Measurements from ENCODE around the gene GSKIP.
"Not testable (repeated sequence)": the region's sequence is repeated elsewhere in the genome, so short reads cannot be mapped to it uniquely, and the experiment has no call there.

GSKIP gene, protein sequence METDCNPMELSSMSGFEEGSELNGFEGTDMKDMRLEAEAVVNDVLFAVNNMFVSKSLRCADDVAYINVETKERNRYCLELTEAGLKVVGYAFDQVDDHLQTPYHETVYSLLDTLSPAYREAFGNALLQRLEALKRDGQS

GRCh38 chr14:96362965-96363750 is at the start of gene GSKIP, which contains the start of gene ATG2B:
TSS of gene GSKIP (plus strand) at chr14:96363526. CDS start at chr14:96382248, 18,722 bp downstream.
TSS of gene ATG2B (minus strand) at chr14:96363341. CDS start at chr14:96362976, 365 bp downstream.
- peak; percentile 95 to 96 for DNase-seq (ENCODE audit: low read depth in 2 of 2)

GRCh38 chr14:96316087-96316486 is 47.2 kb upstream of the GSKIP start:
- DNase-seq (ENCODE audit: low read depth in 2 of 2) = no peak

DNA sequence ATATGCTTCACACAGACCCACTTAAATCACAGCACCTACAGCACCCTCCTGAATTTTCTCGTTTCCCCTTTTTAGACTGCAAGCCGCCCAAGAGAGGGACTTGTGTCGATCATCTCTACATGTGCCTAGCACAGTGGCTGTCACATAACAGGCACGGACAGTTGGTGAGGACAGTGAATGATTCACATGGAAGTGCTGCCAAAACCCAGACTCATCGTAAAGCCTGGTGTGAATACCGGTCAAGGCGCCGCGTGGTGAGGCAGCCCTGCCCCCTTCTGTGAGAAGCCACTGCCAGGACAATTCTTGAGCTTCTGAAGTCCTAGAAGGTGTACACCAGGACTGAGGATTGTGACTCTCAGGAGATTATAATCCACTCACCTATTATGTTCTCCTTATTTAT is 44.5 kb upstream of the GSKIP start:
- no peak for DNase-seq (ENCODE audit: low read depth in 2 of 2)

- DNase-seq (ENCODE audit: low read depth in 2 of 2) = no peak
Measured at GRCh38 chr14:96320605-96321004, 42.7 kb upstream of the GSKIP start.

- DNase-seq (ENCODE audit: low read depth in 2 of 2) = no peak
Measured at GRCh38 chr14:96324219-96324618, 39.1 kb upstream of the GSKIP start.

- DNase-seq (ENCODE audit: low read depth in 2 of 2) = no peak
Measured at GRCh38 chr14:96338551-96338950, 24.8 kb upstream of the GSKIP start.

DNA sequence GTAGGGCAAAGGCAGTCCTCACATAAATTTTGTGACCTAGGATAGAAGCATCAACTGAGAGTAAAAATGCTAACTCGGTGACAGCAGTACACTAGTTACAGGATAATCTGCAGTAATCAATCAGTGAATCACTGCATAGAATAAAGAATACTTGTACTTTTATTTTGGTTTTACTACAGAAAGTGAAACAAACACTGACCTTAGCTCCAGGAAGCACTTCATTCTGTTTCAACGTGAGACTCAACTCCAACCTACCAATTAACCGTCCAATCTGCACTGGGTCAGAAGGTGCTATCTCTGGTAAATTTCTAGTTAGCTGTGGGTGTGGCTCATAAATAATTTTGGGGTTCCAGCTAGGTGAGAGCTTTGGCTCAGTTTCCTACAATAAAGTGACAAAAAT is 22.0 kb upstream of the GSKIP start:
- DNase-seq (ENCODE audit: low read depth in 2 of 2) = no peak

DNA sequence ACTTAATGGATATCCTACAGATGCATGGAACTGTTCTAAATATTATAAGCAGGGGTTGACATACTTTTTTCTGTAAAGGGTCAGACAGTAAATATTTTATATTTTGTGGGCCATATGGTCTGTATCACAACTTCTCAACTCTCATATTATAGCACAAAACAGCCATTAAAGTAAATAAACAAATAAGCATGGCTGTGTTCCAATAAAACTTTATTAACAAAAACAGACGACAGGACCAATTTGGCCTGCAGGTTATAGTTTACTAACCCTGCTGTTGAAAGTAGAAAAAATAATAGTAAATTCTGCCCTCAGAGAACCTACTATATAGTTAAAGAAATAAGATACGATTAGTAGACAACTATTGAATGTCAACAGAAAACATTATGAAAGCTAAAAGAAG is 17.7 kb upstream of the GSKIP start:
- DNase-seq (ENCODE audit: low read depth in 2 of 2) = no peak

DNA sequence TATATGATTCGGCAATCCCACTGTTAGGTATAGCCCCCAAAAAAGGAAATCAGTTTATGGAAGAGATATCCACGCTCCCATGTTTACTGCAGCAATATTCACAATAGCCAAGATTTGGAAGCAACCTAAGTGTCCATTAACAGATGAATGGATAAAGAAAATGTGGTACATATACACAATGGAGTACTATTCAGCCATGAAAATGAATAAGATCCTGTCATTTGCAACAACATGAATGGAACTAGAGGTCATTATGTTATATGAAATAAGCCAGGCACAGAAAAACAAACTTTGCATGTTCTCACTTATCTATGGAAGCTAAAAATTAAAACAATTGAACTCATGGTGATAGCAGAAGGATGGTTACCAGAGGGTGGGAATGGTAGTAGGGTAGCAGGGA is 15.4 kb upstream of the GSKIP start:
- not testable (repeated sequence) for DNase-seq (ENCODE audit: low read depth in 2 of 2)

GRCh38 chr14:96349286-96350075 is 13.8 kb upstream of the GSKIP start:
- DNase-seq (ENCODE audit: low read depth in 2 of 2) = no peak

- no peak for DNase-seq (ENCODE audit: low read depth in 2 of 2)
Measured at GRCh38 chr14:96351986-96352385, 11.3 kb upstream of the GSKIP start.

DNA sequence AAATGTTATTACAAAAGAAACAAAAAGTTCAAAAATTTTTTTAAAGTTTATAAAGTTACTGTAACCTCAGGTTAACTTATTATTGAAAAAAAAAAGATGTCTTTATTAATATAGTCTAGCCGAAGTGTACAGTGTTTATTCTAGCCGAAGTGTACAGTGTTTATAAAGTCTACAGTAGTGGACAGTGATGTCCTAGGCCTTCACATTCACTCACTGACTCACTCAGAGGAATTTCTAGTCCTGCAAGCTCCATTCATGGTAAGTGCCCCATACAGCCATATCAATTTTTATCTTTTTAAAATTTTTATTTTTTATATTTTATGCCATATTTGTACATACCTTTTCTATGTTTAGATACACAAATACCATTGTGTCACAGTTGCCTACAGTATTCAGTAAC is 10.6 kb upstream of the GSKIP start:
- no peak for DNase-seq (ENCODE audit: low read depth in 2 of 2)

GRCh38 chr14:96354246-96354645 is 9.1 kb upstream of the GSKIP start:
- DNase-seq (ENCODE audit: low read depth in 2 of 2) = no peak

- DNase-seq (ENCODE audit: low read depth in 2 of 2) = no peak
Measured at GRCh38 chr14:96357216-96357615, 6.1 kb upstream of the GSKIP start.

DNA sequence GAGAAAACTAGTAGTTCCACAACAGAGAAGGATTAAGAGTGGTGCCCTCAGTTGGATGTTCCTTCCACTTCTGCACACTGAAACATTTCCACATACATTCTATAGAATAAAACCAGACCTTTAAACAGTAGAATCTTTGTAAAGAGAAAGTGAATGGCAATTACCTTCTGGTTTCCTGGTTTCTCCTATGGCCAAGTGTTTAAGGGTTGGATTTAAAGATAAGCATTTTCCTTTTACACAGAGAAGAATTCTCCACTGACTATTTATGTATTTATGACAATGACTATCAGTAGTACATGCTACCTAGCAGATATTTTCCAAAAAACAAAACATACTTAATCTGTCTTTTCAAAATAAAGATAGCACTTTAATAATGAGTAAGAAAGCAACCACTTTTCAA is 3.4 kb upstream of the GSKIP start:
- DNase-seq (ENCODE audit: low read depth in 2 of 2) = no peak

DNA sequence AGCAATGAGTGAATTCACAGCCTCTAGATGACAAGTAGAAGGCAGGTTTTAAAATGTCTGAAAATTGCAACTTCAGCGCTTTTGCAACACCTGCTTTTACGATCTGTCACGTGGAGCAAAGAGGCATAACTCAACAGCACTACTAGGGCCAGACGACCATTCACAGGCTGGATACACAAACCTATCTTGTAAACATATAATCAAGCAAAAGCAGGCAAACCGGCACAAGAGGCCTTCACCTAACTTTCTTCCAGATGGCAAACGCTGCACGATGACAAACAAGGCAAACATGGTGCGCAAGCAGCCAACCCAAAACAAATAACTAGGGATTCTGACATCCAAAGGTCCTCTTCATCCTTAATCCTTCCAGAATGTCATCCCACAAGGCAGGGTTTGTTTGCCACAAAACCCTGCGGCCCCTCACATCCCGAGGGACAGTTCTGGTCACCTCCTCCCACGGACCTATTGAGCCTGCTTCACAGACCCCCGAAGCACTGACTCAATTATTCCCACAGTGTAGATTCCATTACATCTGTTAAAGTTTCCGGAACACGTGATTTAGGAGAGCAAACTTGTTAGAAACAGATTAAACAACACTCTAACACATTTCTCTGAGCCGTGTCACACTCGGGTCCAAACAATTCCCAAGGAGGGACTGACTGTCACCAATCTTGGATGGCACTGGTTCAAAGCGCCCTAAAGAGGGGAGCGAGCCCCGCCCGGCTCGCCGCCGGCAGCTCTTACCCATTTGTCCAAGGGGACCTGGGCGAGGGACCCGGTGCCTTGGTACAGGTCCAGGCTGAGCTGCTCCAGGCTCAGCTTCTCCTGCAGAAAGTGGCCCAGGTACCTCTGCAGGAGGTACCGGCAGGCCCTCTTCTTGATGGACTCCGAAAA is 1.0 kb upstream of the GSKIP start:
- peak in 1 of 2 donors; percentile 9 for DNase-seq (ENCODE audit: low read depth in 2 of 2)

DNA sequence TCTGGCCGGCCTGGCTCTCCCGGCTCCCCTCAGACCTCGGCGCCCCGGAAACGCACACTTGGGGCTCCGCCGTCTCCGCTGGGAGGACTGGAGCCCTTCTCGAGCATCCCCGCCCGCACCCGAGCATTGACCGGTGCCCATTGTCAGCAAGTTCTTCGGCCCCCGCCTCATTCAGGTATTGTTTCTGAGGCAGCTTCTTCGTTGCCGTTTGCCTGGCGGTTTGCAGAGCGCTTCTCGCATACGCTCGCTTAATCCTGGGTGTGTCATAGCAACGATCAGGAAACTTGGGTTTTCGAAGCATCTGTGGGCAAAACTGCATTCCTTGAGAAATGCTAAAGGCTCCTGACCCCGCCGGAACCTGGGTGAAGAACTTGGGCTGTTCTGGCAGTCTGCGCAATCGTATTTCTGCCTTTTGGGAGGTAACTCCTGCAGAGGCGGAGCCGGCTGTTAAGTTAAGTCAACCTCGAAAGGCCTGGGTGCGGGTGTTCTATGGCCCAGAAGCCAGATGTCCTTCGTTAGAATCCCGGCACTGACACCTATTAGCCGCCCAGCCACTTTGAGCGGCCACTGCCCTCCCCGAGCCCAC is 518 bp downstream of the GSKIP start:
- DNase-seq (ENCODE audit: low read depth in 2 of 2) = peak; percentile 7 to 8

GRCh38 chr14:96364962-96365361 is 1.6 kb downstream of the GSKIP start:
- DNase-seq (ENCODE audit: low read depth in 2 of 2) = no peak

DNA sequence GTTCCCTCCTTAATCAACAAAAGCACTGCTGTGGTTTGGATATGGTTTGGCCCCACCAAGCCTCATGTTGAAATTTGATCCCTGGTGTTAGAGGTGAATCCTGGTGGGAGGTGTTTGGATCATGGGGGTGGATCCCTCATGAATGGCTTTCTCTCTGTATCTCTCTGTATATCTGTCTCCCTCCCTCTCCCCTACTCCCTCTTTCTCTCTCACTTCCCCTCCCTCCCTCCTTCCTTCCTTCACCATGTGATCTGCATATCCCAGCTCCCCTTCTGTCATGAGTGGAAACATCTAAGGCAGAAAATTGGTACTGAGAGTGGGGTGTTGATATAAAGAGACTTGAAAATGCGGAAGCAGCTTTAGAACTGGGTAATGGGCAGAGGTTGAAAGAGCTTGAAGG is 5.2 kb downstream of the GSKIP start:
- DNase-seq (ENCODE audit: low read depth in 2 of 2) = no peak

GRCh38 chr14:96370528-96370927 is 7.2 kb downstream of the GSKIP start:
- DNase-seq (ENCODE audit: low read depth in 2 of 2) = no peak

DNA sequence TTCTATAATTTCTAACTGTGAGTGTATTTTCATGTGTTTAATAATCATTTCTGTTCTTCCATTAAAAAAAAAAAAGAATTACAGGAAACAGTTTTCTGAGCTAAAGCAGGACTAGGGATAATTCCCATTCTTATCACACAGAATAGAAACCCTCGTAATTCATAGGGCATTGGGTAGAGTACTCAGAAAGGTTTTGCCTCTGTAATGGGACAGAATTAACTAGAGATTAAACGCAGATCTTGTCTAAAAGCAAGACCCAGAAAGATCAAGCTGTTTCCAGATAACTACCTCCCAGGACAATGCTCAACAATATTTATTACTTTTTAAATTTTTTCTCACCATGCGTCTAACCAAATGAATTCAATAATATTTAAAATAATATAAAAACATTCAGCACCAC is 10.2 kb downstream of the GSKIP start:
- no peak for DNase-seq (ENCODE audit: low read depth in 2 of 2)

Measured in stimulated activated CD4-positive, alpha-beta T cell treated with anti-CD3 and anti-CD28 coated beads, Interleukin-1b, Interleukin-23, amount 100 ng/mL, for 1 hour (primary cell).